Ishikawa (cell line): ENCODE results near the gene TGFBRAP1.

Experiments
- EP300 ChIP-seq: IDR thresholded peaks from 2 replicates; pipeline ENCODE4 v1.6.1; 2012; ENCODE audit warnings: borderline replicate concordance
- REST ChIP-seq: IDR thresholded peaks from 2 replicates; pipeline ENCODE4 v1.6.1; 2012; ENCODE audit warnings: low read depth, mild to moderate bottlenecking
- TAF1 ChIP-seq: IDR thresholded peaks from 2 replicates; pipeline ENCODE4 v1.6.1; 2012; ENCODE audit warnings: low read depth, mild to moderate bottlenecking
- TEAD4 ChIP-seq: IDR thresholded peaks from 2 replicates; pipeline ENCODE4 v1.6.1; 2012
- USF1 ChIP-seq: IDR thresholded peaks from 2 replicates; pipeline ENCODE4 v1.6.1; 2012
- YY1 ChIP-seq: IDR thresholded peaks from 2 replicates; pipeline ENCODE4 v1.6.1; 2012; ENCODE audit warnings: low read depth

- TF ChIP-seq TEAD4 = no peak
- TF ChIP-seq REST = no peak
- TF ChIP-seq EP300 = no peak
- no peak for TF ChIP-seq TAF1
- no peak for TF ChIP-seq YY1
- no peak for TF ChIP-seq USF1
Measured at GRCh38 chr2:105321875-105322646, 7.5 kb downstream of the TGFBRAP1 start.
